SK-N-SH (cell line): ENCODE measurements around the gene AGAP1. TPM values are rescaled to one million over a fixed set of nuclear protein-coding genes. Genes with fewer than 3 reads are reported as not detected.

Experiments used
- CTCF ChIA-PET: fragments of 300-600, 350-600 bp; formaldehyde crosslinking; extraction: SDS; loops from one replicate; lab custom pipeline; 2021; lab: Yijun Ruan, JAX
- POLR2A ChIA-PET: fragments of 350-600 bp; sonication (Branson Sonifier 250); formaldehyde crosslinking; extraction: SDS; loops from one replicate; lab custom pipeline; 2020; ENCODE audit warnings: antibody characterized with exemption, inconsistent platforms; lab: Yijun Ruan, JAX
- DNase-seq: peaks from one replicate; pipeline ENCODE4 v3.0.0; 2012
- H2AFZ ChIP-seq: fragments of 200-600 bp; sonication (generic); 2 replicates; pipeline ENCODE4 v1.8.1; 2016; ENCODE audit warnings: antibody characterized with exemption, mild to moderate bottlenecking, low read depth
- H3F3A ChIP-seq: fragments of 200-600 bp; sonication (generic); replicated peaks from 2 replicates; pipeline ENCODE3; 2016; ENCODE audit warnings: antibody characterized with exemption, mild to moderate bottlenecking; ENCODE audit not compliant: insufficient read depth
- H3K27ac ChIP-seq, 2 experiments: fragments of 200-500 bp in 1 of 2; fragments of 200-600 bp in 1 of 2; sonication (Bioruptor generic) in 1 of 2; sonication (generic), shearing (Covaris generic) in 1 of 2; 2 replicates each; pipeline versions ENCODE4 v1.5.1 to v1.6.1; 2014 to 2016; ENCODE audit warnings: low read depth in 2 of 2, inconsistent platforms in 1 of 2, low read length in 1 of 2, mild to moderate bottlenecking in 1 of 2, mixed read lengths in 1 of 2
- H3K27me3 ChIP-seq: fragments of 200-600 bp; sonication (generic), shearing (Covaris generic); 2 replicates; pipeline ENCODE4 v1.6.1; 2016; ENCODE audit warnings: mixed run types; ENCODE audit not compliant: insufficient read depth
- H3K36me3 ChIP-seq, 2 experiments: fragments of 200-500 bp in 1 of 2; fragments of 200-600 bp in 1 of 2; sonication (Bioruptor generic) in 1 of 2; sonication (generic) in 1 of 2; replicated peaks in 1 of 2; 2 replicates each; pipeline versions ENCODE3 to v1.5.1; 2014 to 2016; ENCODE audit warnings: low read length in 1 of 2, mild to moderate bottlenecking in 1 of 2; ENCODE audit not compliant: insufficient read depth in 2 of 2, control insufficient read depth in 1 of 2
- H3K4me1 ChIP-seq, 2 experiments: fragments of 200-500 bp in 1 of 2; fragments of 200-600 bp in 1 of 2; sonication (Bioruptor generic) in 1 of 2; sonication (generic), shearing (Covaris generic) in 1 of 2; 2 replicates each; pipeline versions ENCODE4 v1.5.1 to v1.6.1; 2014 to 2016; ENCODE audit warnings: low read depth in 1 of 2, low read length in 1 of 2, mixed run types in 1 of 2; ENCODE audit not compliant: insufficient read depth in 2 of 2, control insufficient read depth in 1 of 2
- H3K4me2 ChIP-seq: fragments of 200-600 bp; sonication (generic), shearing (Covaris generic); 2 replicates; pipeline ENCODE4 v1.6.1; 2017; ENCODE audit warnings: mixed run types
- H3K4me3 ChIP-seq, 2 experiments: fragments of 200-500 bp in 1 of 2; fragments of 200-600 bp in 1 of 2; sonication (Bioruptor generic) in 1 of 2; sonication (generic), shearing (Covaris generic) in 1 of 2; 2 replicates each; pipeline versions ENCODE4 v1.5.1 to v1.8.1; 2014 to 2016; ENCODE audit warnings: low read depth in 2 of 2, inconsistent platforms in 1 of 2, low read length in 1 of 2, mild to moderate bottlenecking in 1 of 2, mixed read lengths in 1 of 2, moderate library complexity in 1 of 2
- H3K79me2 ChIP-seq: fragments of 200-600 bp; sonication (generic); 2 replicates; pipeline ENCODE4 v1.8.1; 2017; ENCODE audit warnings: mild to moderate bottlenecking; ENCODE audit not compliant: insufficient read depth
- H3K9ac ChIP-seq: fragments of 200-600 bp; sonication (generic); 2 replicates; pipeline ENCODE4 v1.6.1; 2017; ENCODE audit warnings: mixed run types
- H3K9me2 ChIP-seq: fragments of 200-600 bp; sonication (generic); 2 replicates; pipeline ENCODE4 v1.6.1; 2017; ENCODE audit warnings: mixed run types
- H3K9me3 ChIP-seq: fragments of 200-600 bp; sonication (generic); 2 replicates; pipeline ENCODE4 v1.6.1; 2017; ENCODE audit warnings: mixed run types, mild to moderate bottlenecking, moderate library complexity
- H4K20me1 ChIP-seq: fragments of 200-600 bp; sonication (generic); 2 replicates; pipeline ENCODE4 v1.6.1; 2017; ENCODE audit warnings: mild to moderate bottlenecking, mixed run types; ENCODE audit not compliant: insufficient read depth
- ELF1 ChIP-seq: IDR thresholded peaks from 2 replicates; pipeline ENCODE4 v1.4.0; 2012
- EP300 ChIP-seq, 2 experiments: IDR thresholded peaks; 2 replicates each; pipeline versions ENCODE4 v1.4.0 to v1.6.1; 2012; ENCODE audit warnings: borderline replicate concordance in 1 of 2, low read depth in 1 of 2, low read length in 1 of 2
- EZH2phosphoT487 ChIP-seq: fragments of 200-600 bp; sonication (generic); IDR thresholded peaks from 2 replicates; pipeline ENCODE4 v1.6.1; 2017; ENCODE audit warnings: low read depth, mixed run types, mild to moderate bottlenecking, antibody characterized with exemption, moderate library complexity, borderline replicate concordance
- FOSL2 ChIP-seq: IDR thresholded peaks from 2 replicates; pipeline ENCODE4 v1.4.0; 2012; ENCODE audit warnings: low read depth, mild to moderate bottlenecking, moderate library complexity, borderline replicate concordance
- FOXJ3 ChIP-seq: sonication (generic); formaldehyde crosslinking; IDR thresholded peaks from 2 replicates; pipeline ENCODE4 v1.5.1; 2020; ENCODE audit warnings: mild to moderate bottlenecking, missing genetic modification reagents
- FOXM1 ChIP-seq: IDR thresholded peaks from 2 replicates; pipeline ENCODE4 v1.4.0; 2012; ENCODE audit warnings: low read depth, mild to moderate bottlenecking
- GATA2 ChIP-seq: sonication (generic); formaldehyde crosslinking; IDR thresholded peaks from 2 replicates; pipeline ENCODE4 v1.5.0; 2020; ENCODE audit warnings: mild to moderate bottlenecking, missing genetic modification reagents
- IRF3 ChIP-seq: fragments of 150-350 bp; IDR thresholded peaks from 2 replicates; pipeline ENCODE4 v1.6.1; 2016; ENCODE audit warnings: mild to moderate bottlenecking, low read depth, low read length
- JUND ChIP-seq: IDR thresholded peaks from 2 replicates; pipeline ENCODE4 v1.4.0; 2012
- NRF1 ChIP-seq: IDR thresholded peaks from 2 replicates; pipeline ENCODE4 v1.6.1; 2012; ENCODE audit warnings: low read depth, mild to moderate bottlenecking, low read length
- PBX3 ChIP-seq: IDR thresholded peaks from 2 replicates; pipeline ENCODE4; 2012
- POLR2AphosphoS5 ChIP-seq: IDR thresholded peaks from 2 replicates; pipeline ENCODE4 v1.6.1; 2012; ENCODE audit warnings: low read depth, low read length
- RAD21 ChIP-seq: IDR thresholded peaks from 2 replicates; pipeline ENCODE4 v1.6.1; 2012; ENCODE audit warnings: mild to moderate bottlenecking, low read length
- RCOR1 ChIP-seq: fragments of 150-350 bp; IDR thresholded peaks from 2 replicates; pipeline ENCODE4 v1.6.1; 2017; ENCODE audit warnings: antibody characterized with exemption, low read length
- REST ChIP-seq: IDR thresholded peaks from 2 replicates; pipeline ENCODE4 v1.6.1; 2012; ENCODE audit warnings: mild to moderate bottlenecking, low read depth, low read length, moderate library complexity
- RFX5 ChIP-seq: IDR thresholded peaks from 2 replicates; pipeline ENCODE4 v1.6.1; 2012; ENCODE audit warnings: mild to moderate bottlenecking, improper control_type of control experiment, low read length
- RXRA ChIP-seq: IDR thresholded peaks from 2 replicates; pipeline ENCODE4 v1.4.0; 2012; ENCODE audit warnings: low read depth, mild to moderate bottlenecking, borderline replicate concordance
- SMC3 ChIP-seq: IDR thresholded peaks from 2 replicates; pipeline ENCODE4 v1.6.1; 2012; ENCODE audit warnings: low read depth, low read length, improper control_type of control experiment
- TCF12 ChIP-seq: IDR thresholded peaks from 2 replicates; pipeline ENCODE4 v1.4.0; 2012
- USF1 ChIP-seq: IDR thresholded peaks from 2 replicates; pipeline ENCODE4 v1.4.0; 2012; ENCODE audit warnings: low read depth, borderline replicate concordance
- YY1 ChIP-seq: IDR thresholded peaks from 2 replicates; pipeline ENCODE4 v1.4.0; 2012; ENCODE audit warnings: low read depth, mild to moderate bottlenecking
- WGBS: methylation state at CpG from one replicate; pipeline ENCODE4 v1.1.6; 2017; ENCODE audit warnings: low lambda C conversion rate; 5-methylcytosine and 5-hydroxymethylcytosine counted together
- polyA plus RNA-seq, 3 experiments: library from polyadenylated mRNA; depleted of rRNA; stranded (reverse); fragments of >200 nt; gene quantifications; 2 replicates each; pipeline ENCODE4 v1.2.3, GENCODE V29; 2012

AGAP1 gene
- polyA plus RNA-seq, 1 of the 3 experiments (the other 2 are of a cell fraction), result 8.8 TPM

- no peak for TF ChIP-seq USF1
- no peak for TF ChIP-seq FOSL2
- no peak for TF ChIP-seq IRF3
- TF ChIP-seq JUND, result no peak
- no peak for TF ChIP-seq REST
- TF ChIP-seq RAD21, result no peak
- no peak for TF ChIP-seq GATA2 (CRISPR knock-in tag)
- TF ChIP-seq NRF1, result no peak
- no peak for TF ChIP-seq FOXJ3 (CRISPR knock-in tag)
- no peak for TF ChIP-seq YY1
- TF ChIP-seq ELF1, result no peak
Observed at GRCh38 chr2:235934059-235934773, 440.4 kb downstream of the AGAP1 start (continued).

- POLR2A ChIA-PET, result no interaction called here
- H3K36me3 ChIP-seq, result peaks cover 0 to 11% of the 10 kb centered on the region in 2 experiments
- no peak overlapping the region for H3K4me2 ChIP-seq
Observed at GRCh38 chr2:235934774-235935484, 441.1 kb downstream of the AGAP1 start.

More at GRCh38 chr2:235934774-235935484, 441.1 kb downstream of the AGAP1 start:
- peaks cover 4 to 10% of the 10 kb centered on the region in 2 experiments; a peak in 2 of 4 replicates for H3K4me1 ChIP-seq
- peaks cover 4% of the 10 kb centered on the region for H3F3A ChIP-seq
- no peak overlapping the region for H3K4me3 ChIP-seq
- no peak for DNase-seq
- no peak overlapping the region for H2AFZ ChIP-seq
- no peaks in the 10 kb centered on the region for H3K9me3 ChIP-seq
- H3K27me3 ChIP-seq, result no peaks in the 10 kb centered on the region
- H4K20me1 ChIP-seq, result no peaks in the 10 kb centered on the region
- H3K9me2 ChIP-seq, result no peaks in the 10 kb centered on the region
- H3K27ac ChIP-seq, result no peak overlapping the region
- H3K79me2 ChIP-seq, result no peaks in the 10 kb centered on the region
- CTCF ChIA-PET, result interaction anchor here (1.2 to 1.4 kb wide), 2 partner anchors 9 to 243 kb away, joined by 3 to 5 read pairs; no protein-coding TSS in a partner anchor
- WGBS, result 95% methylated on average over 16 of the region's 16 CpGs
- no peak overlapping the region for H3K9ac ChIP-seq
- no peak for TF ChIP-seq RXRA
- TF ChIP-seq RFX5, result no peak
- TF ChIP-seq TCF12, result no peak
- no peak for TF ChIP-seq POLR2AphosphoS5
- TF ChIP-seq FOSL2, result no peak
- TF ChIP-seq RCOR1, result no peak
- no peak for TF ChIP-seq EP300 (IDR thresholded peaks at IDR 0.05; ENCODE audit: borderline replicate concordance in 1 of 2, low read depth in 1 of 2, low read length in 1 of 2)
- no peak for TF ChIP-seq SMC3
- no peak for TF ChIP-seq FOXM1
- TF ChIP-seq EZH2phosphoT487, result no peak
- no peak for TF ChIP-seq JUND
- TF ChIP-seq YY1, result no peak
- TF ChIP-seq PBX3, result no peak
